Measurements from ENCODE around the gene MRPL1. TPM values are rescaled to one million over a fixed set of nuclear protein-coding genes. Genes with fewer than 3 reads are reported as not detected.

The MRPL1 gene
- total RNA-seq, 1 experiment from 2014 or later: 18.3 TPM

GRCh38 chr4:77931452-77932135 is 69.0 kb downstream of the MRPL1 start:
- in situ Hi-C loops (cut with HindIII; ENCODE audit: low pct_unique_long_range_greater_than_20kb, low sequenced_read_pairs): no loop called here
- DNase-seq (ENCODE audit: low read depth, low spot score): no peak
- Histone ChIP-seq H3K27me3 (ENCODE audit: control insufficient read depth, insufficient read depth, low read length) (no peaks in the 10 kb centered on the region), H3K4me1 (ENCODE audit: control insufficient read depth, insufficient read depth, low read length) (no peaks in the 10 kb centered on the region; the same call in 1 of the 2 replicates), H3K4me3 (ENCODE audit: low read depth in 2 of 2, low read length in 2 of 2) (no peak overlapping the region), H3K9me3 (ENCODE audit: control insufficient read depth, insufficient read depth, low read depth, low read length) (no peaks in the 10 kb centered on the region), H3K36me3 (ENCODE audit: control insufficient read depth, insufficient read depth, low read length) (no peaks in the 10 kb centered on the region), H3K27ac (ENCODE audit: low read length) (no peak overlapping the region)
- ChIA-PET POLR2A (no interaction called here), CTCF (no interaction called here)
- intact Hi-C loops (cut with micrococcal nuclease; ENCODE audit: unreplicated experiment): no loop called here
- TF ChIP-seq SIN3A (IDR thresholded peaks at IDR 0.05; ENCODE audit: borderline replicate concordance, insufficient read depth, low read depth, low read length) (no peak), POLR2AphosphoS5 (IDR thresholded peaks at IDR 0.05; ENCODE audit: low read depth, low read length) (no peak), TCF7L2 (IDR thresholded peaks at IDR 0.05; ENCODE audit: low read depth, low read length) (no peak), CTCF (IDR thresholded peaks at IDR 0.05) (no peak), REST (IDR thresholded peaks at IDR 0.05; ENCODE audit: insufficient read depth in 1 of 2, low read depth in 2 of 2, low read length in 1 of 2) (no peak)
- no peak for ATAC-seq
- BruUV-seq (replicated peaks): no TSS peak

- intact Hi-C loops (cut with micrococcal nuclease; ENCODE audit: unreplicated experiment): no loop called here
- CTCF ChIA-PET: no interaction called here
Measured at GRCh38 chr4:77938560-77938959, 75.9 kb downstream of the MRPL1 start.

More at GRCh38 chr4:77938560-77938959, 75.9 kb downstream of the MRPL1 start:
- no TSS peak for BruUV-seq (replicated peaks)
- no peak overlapping the region for H3K4me3 ChIP-seq (ENCODE audit: low read depth in 2 of 2, low read length in 2 of 2)
- DNase-seq (ENCODE audit: low read depth, low spot score) (no peak), ATAC-seq (no peak)
- TF ChIP-seq POLR2AphosphoS5 (IDR thresholded peaks at IDR 0.05; ENCODE audit: low read depth, low read length) (no peak), SIN3A (IDR thresholded peaks at IDR 0.05; ENCODE audit: borderline replicate concordance, insufficient read depth, low read depth, low read length) (no peak), TCF7L2 (IDR thresholded peaks at IDR 0.05; ENCODE audit: low read depth, low read length) (no peak), REST (IDR thresholded peaks at IDR 0.05; ENCODE audit: insufficient read depth in 1 of 2, low read depth in 2 of 2, low read length in 1 of 2) (no peak), CTCF (IDR thresholded peaks at IDR 0.05) (no peak)
- H3K27ac ChIP-seq (ENCODE audit: low read length): no peak overlapping the region
- H3K36me3 ChIP-seq (ENCODE audit: control insufficient read depth, insufficient read depth, low read length): no peaks in the 10 kb centered on the region
- H3K9me3 ChIP-seq (ENCODE audit: control insufficient read depth, insufficient read depth, low read depth, low read length): no peaks in the 10 kb centered on the region
- no peaks in the 10 kb centered on the region for H3K4me1 ChIP-seq (ENCODE audit: control insufficient read depth, insufficient read depth, low read length)
- H3K27me3 ChIP-seq (ENCODE audit: control insufficient read depth, insufficient read depth, low read length): no peaks in the 10 kb centered on the region
- POLR2A ChIA-PET: no interaction called here
- in situ Hi-C loops (cut with HindIII; ENCODE audit: low pct_unique_long_range_greater_than_20kb, low sequenced_read_pairs): no loop called here

All from Panc1 (cell line).